HepG2 (cell line): Measurements from ENCODE around the gene TNKS1BP1. TPM values are rescaled to one million over a fixed set of nuclear protein-coding genes. Genes with fewer than 3 reads are reported as not detected.

Source experiments
- ATAC-seq: fragments of 200-7000 bp; cut with Tn5 transposase; 3 replicates; pipeline ENCODE4 v1.9.1; 2020; ENCODE audit warnings: mild to moderate bottlenecking, moderate library complexity
- BruUV-seq: library from RNA; stranded (reverse); fragments of 400-500 nt; replicated peaks from 2 replicates; lab custom pipeline; 2021; lab: Mats Ljungman, UMichigan
- CTCF ChIA-PET: fragments of 300-600 bp; formaldehyde crosslinking; extraction: SDS; loops from one replicate; lab custom pipeline; 2021; ENCODE audit warnings: low total read pairs, inconsistent platforms, low intra/inter-chr PET ratio; lab: Yijun Ruan, JAX
- POLR2A ChIA-PET: fragments of 350-600 bp; sonication (Branson Sonifier 250); formaldehyde crosslinking; loops from one replicate; lab custom pipeline; 2020; ENCODE audit warnings: antibody characterized with exemption, inconsistent platforms; lab: Yijun Ruan, JAX
- DNase-seq: peaks from one replicate; pipeline ENCODE4 v3.0.0-alpha.2; 2015; ENCODE audit warnings: low spot score
- FAIRE-seq: peaks from 3 replicates; lab custom pipeline; 2011; peaks lifted over from hg19 to GRCh38; lab: Jason Lieb, UNC
- H2AFZ ChIP-seq: one replicate; pipeline ENCODE4 v1.6.1; 2011; ENCODE audit warnings: low read length, inconsistent platforms
- H3K27ac ChIP-seq: fragments of 300-600 bp; 3 replicates; pipeline ENCODE4 v1.8.0; 2011; ENCODE audit warnings: mixed run types, mild to moderate bottlenecking, mixed read lengths, low read length, inconsistent platforms; ENCODE audit not compliant: insufficient read depth; ENCODE audit errors: extremely low read length
- H3K27me3 ChIP-seq, 2 experiments: fragments of 200-600 bp in 1 of 2; 2 replicates in 1 of 2; 3 replicates in 1 of 2; pipeline versions ENCODE4 v1.6.0 to v1.8.0; 2011; ENCODE audit warnings: low read length in 2 of 2, mild to moderate bottlenecking in 2 of 2, moderate library complexity in 2 of 2, inconsistent platforms in 1 of 2; ENCODE audit not compliant: insufficient read depth in 2 of 2, control insufficient read depth in 1 of 2
- H3K36me3 ChIP-seq, 2 experiments: fragments of 200-600 bp in 1 of 2; replicated peaks in 1 of 2; 2 replicates in 1 of 2; 3 replicates in 1 of 2; pipeline versions ENCODE4 v1.5.1 to v1.8.0; 2011; ENCODE audit warnings: low read length in 2 of 2, inconsistent platforms in 1 of 2; ENCODE audit not compliant: insufficient read depth in 2 of 2, control insufficient read depth in 1 of 2
- H3K4me1 ChIP-seq: 2 replicates; pipeline ENCODE4 v1.5.1; 2012; ENCODE audit warnings: low read length, inconsistent platforms; ENCODE audit not compliant: insufficient read depth
- H3K4me2 ChIP-seq: 2 replicates; pipeline ENCODE4 v1.6.0; 2011; ENCODE audit warnings: low read depth, low read length, inconsistent platforms
- H3K4me3 ChIP-seq, 3 experiments: fragments of 200-600 bp in 1 of 3; sonication (generic), shearing (Covaris generic) in 1 of 3; replicated peaks in 1 of 3; 2 replicates each; pipeline ENCODE4 v1.5.1; 2011 to 2016; ENCODE audit warnings: low read length in 3 of 3, inconsistent platforms in 2 of 3, low read depth in 2 of 3, mild to moderate bottlenecking in 2 of 3, control low read depth in 1 of 3, mixed read lengths in 1 of 3; ENCODE audit not compliant: insufficient read depth in 1 of 3
- H3K79me2 ChIP-seq: one replicate; pipeline ENCODE4 v1.6.1; 2011; ENCODE audit warnings: low read length, inconsistent platforms; ENCODE audit not compliant: insufficient read depth
- H3K9ac ChIP-seq: 2 replicates; pipeline ENCODE4 v1.6.0; 2011; ENCODE audit warnings: mild to moderate bottlenecking, low read depth, low read length, inconsistent platforms; ENCODE audit not compliant: insufficient read depth
- H3K9me3 ChIP-seq: 2 replicates; pipeline ENCODE4 v1.5.1; 2012; ENCODE audit warnings: mild to moderate bottlenecking, low read length
- H4K20me1 ChIP-seq: 2 replicates; pipeline ENCODE4 v1.6.0; 2011; ENCODE audit warnings: inconsistent platforms, mild to moderate bottlenecking, low read length, moderate library complexity; ENCODE audit not compliant: insufficient read depth
- CAMTA2 ChIP-seq: sonication (generic); formaldehyde crosslinking; IDR thresholded peaks from 2 replicates; pipeline ENCODE4 v1.4.0; 2020; ENCODE audit warnings: mild to moderate bottlenecking, missing genetic modification reagents, borderline replicate concordance
- KAT2B ChIP-seq: fragments of 150-350 bp; IDR thresholded peaks from 2 replicates; pipeline ENCODE4 v1.6.1; 2014; ENCODE audit warnings: low read depth, low read length, borderline replicate concordance
- MBNL3 ChIP-seq: fragments of 250-450 bp; sonication (Bioruptor Pico); conservative IDR thresholded peaks from 2 replicates; pipeline ENCODE4 v1.8.0; 2022; ENCODE audit warnings: mild to moderate bottlenecking, inconsistent platforms
- PAWR ChIP-seq: sonication (generic); formaldehyde crosslinking; IDR thresholded peaks from 2 replicates; pipeline ENCODE4 v1.4.0; 2020; ENCODE audit warnings: missing genetic modification reagents, mild to moderate bottlenecking, borderline replicate concordance
- SRF ChIP-seq: IDR thresholded peaks from 2 replicates; pipeline ENCODE4 v1.6.1; 2011; ENCODE audit warnings: mild to moderate bottlenecking, low read depth, low read length, moderate library complexity
- STAG1 ChIP-seq: sonication (generic); formaldehyde crosslinking; IDR thresholded peaks from 2 replicates; pipeline ENCODE4 v1.4.0; 2020; ENCODE audit warnings: missing genetic modification reagents
- U2AF1 ChIP-seq: fragments of 200-400 bp; formaldehyde crosslinking; optimal IDR thresholded peaks from 2 replicates; pipeline ENCODE3; 2017; ENCODE audit warnings: mild to moderate bottlenecking, low read depth, low read length
- WIZ ChIP-seq: sonication (generic); formaldehyde crosslinking; IDR thresholded peaks from 2 replicates; pipeline ENCODE4 v1.5.1; 2020; ENCODE audit warnings: mild to moderate bottlenecking, missing genetic modification reagents
- ZNF12 ChIP-seq: sonication (generic); formaldehyde crosslinking; IDR thresholded peaks from 2 replicates; pipeline ENCODE4 v1.5.0; 2020; ENCODE audit warnings: missing genetic modification reagents
- ZNF7 ChIP-seq: IDR thresholded peaks from 2 replicates; pipeline ENCODE4 v1.6.1; 2016; ENCODE audit warnings: missing biosample characterization, missing genetic modification reagents
- ZSCAN9 ChIP-seq: IDR thresholded peaks from 2 replicates; pipeline ENCODE4 v1.6.1; 2016; ENCODE audit warnings: borderline replicate concordance
- WGBS: methylation state at CpG from one replicate; pipeline ENCODE4 v1.1.6; 2017; ENCODE audit warnings: low lambda C conversion rate; 5-methylcytosine and 5-hydroxymethylcytosine counted together
- in situ Hi-C: cut with HindIII; loops from 2 replicates; pipeline ENCODE4 v1.10.0; 2017; ENCODE audit warnings: low pct_unique_long_range_greater_than_20kb; ENCODE audit not compliant: extremely low pct_ligation_motif_present
- intact Hi-C: fragments of 100-400 bp; cut with micrococcal nuclease; formaldehyde crosslinking; loops from one replicate; pipeline ENCODE4 v1.10.0; 2022; ENCODE audit not compliant: unreplicated experiment
- polyA plus RNA-seq, 8 experiments: library from polyadenylated mRNA; depleted of rRNA in 3 of 8; stranded (reverse) in 7 of 8; unstranded in 1 of 8; fragments of >200 nt; fragmentation: Illumina TruSeq in 4 of 8; extraction: Trizol in 4 of 8; gene quantifications; 2 replicates each; pipeline versions ENCODE4 v1.2.1 to v1.2.3, GENCODE V29; 2011 to 2016; ENCODE audit warnings: low read depth in 4 of 8, missing spikeins in 1 of 8, mixed read lengths in 1 of 8; ENCODE audit not compliant: insufficient read depth in 1 of 8
- total RNA-seq, 5 experiments: library from RNA; depleted of rRNA; stranded (reverse); fragments of >200 nt; fragmentation: Illumina TruSeq; extraction: Trizol; gene quantifications; 2 replicates each; pipeline ENCODE4 v1.2.3, GENCODE V29; 2016; ENCODE audit warnings: low read depth in 1 of 5
- TF ChIP-seq, protein P1 (sequence below): sonication (generic); formaldehyde crosslinking; IDR thresholded peaks from 2 replicates; pipeline ENCODE4 v1.8.1; 2023; ENCODE audit warnings: mild to moderate bottlenecking, missing genetic modification reagents, borderline replicate concordance
- TF ChIP-seq, protein P2 (sequence below): sonication (generic); formaldehyde crosslinking; IDR thresholded peaks from 2 replicates; pipeline ENCODE4 v1.8.0; 2022; ENCODE audit warnings: mild to moderate bottlenecking, missing genetic modification reagents, borderline replicate concordance

Gene TNKS1BP1
- total and polyA plus RNA-seq, 2 of the 13 experiments (the other 11 are each of a cell fraction or from before 2014, with no cell fraction given): 13.7 to 15.0 TPM

DNA sequence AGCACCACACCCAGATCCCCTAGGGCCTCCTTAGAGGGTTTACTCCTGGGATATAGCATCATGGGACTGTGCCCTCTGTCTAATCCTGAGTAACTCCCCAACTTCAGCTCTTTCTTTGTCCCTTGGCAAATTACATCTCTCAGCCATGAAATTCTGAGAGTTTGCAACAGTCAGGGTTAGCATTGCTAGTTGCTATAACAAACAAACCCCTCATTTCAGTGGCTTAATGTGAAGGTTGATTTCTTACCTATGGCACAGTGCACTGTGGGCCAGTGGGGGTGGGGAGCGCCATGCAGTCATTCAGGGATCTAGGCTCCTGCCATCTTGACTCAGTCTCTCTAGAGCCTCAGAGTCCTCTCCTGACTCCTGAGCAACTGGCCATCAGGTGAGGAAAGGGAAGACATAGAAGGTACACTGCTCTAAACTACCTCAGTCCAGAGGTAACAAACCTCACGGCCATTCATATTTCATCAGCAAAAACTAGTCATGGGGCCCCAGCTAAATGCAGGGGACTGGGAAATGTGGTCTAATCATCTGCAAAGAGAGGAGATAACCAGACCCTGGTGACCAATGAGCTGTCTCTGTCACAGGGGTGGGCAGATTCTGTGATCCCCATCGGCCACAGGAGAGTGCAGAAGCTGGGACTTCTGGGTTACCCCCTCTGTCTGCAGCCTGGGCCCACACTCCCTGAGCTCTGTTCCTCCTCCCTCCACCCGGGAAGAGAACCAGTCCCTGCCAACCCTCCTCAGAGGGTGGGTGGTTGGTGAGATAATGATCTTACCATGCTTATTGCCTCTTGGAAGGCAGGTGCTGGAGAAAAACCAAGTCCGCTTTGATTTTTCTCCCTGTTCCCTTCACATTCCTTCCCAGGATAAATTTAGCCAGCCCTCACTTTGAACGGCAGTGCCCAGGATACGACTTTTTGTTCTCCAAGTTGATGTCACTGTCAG lies 38.7 kb upstream of the TNKS1BP1 start:
- H3K79me2 ChIP-seq: no peaks in the 10 kb centered on the region
- ChIA-PET POLR2A (no interaction called here), CTCF (no interaction called here)
- FAIRE-seq: no peak
- no peak overlapping the region for H3K27ac ChIP-seq
- no peak for DNase-seq
- peaks cover 15% of the 10 kb centered on the region for H3K4me1 ChIP-seq
- no peak overlapping the region for H3K4me2 ChIP-seq
- WGBS: 28% methylated on average over 6 of the region's 7 CpGs
- no peak overlapping the region for H3K4me3 ChIP-seq
- no peaks in the 10 kb centered on the region for H3K9me3 ChIP-seq
- intact Hi-C loops (no loop called here), in situ Hi-C loops (no loop called here)
- no peaks in the 10 kb centered on the region for H4K20me1 ChIP-seq
- H3K27me3 ChIP-seq: peaks cover 0 to 19% of the 10 kb centered on the region in 2 experiments; a peak in 2 of 5 replicates
- H3K9ac ChIP-seq: no peak overlapping the region
- no peaks in the 10 kb centered on the region for H3K36me3 ChIP-seq
- no peak for ATAC-seq
- no TSS peak for BruUV-seq
- no peak overlapping the region for H2AFZ ChIP-seq
- TF ChIP-seq U2AF1 (no peak), KAT2B (no peak), ZNF12 (CRISPR knock-in tag) (peak; percentile 93)

DNA sequence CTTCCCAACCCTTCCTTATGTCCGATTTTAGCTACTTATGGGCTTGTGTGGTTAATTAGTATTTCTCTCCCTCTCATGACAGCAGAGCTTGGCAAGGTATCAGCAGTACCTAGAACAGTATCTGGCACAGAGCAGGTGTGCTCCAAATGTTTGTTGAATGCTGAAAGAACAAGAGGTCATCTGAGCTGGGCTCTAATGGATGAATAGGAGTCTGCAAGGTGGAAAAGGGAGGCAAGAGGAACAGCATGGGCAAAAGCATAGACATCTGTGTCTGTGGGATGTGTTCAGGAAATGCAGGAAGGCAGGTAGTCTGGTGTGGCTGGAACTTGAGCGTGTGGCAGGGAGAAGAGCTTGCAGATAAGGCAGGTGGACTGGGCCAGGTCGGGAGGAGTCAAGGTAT lies 37.2 kb upstream of the TNKS1BP1 start:
- no peak for ATAC-seq
- ChIA-PET CTCF (no interaction called here), POLR2A (no interaction called here)
- no peak overlapping the region for H2AFZ ChIP-seq
- DNase-seq: no peak
- TF ChIP-seq ZSCAN9 (no peak), MBNL3 (no peak), WIZ (CRISPR knock-in tag) (no peak), PAWR (no peak), STAG1 (CRISPR knock-in tag) (no peak), CAMTA2 (CRISPR knock-in tag) (no peak), SRF (no peak), ZNF7 (CRISPR knock-in tag) (no peak)
- TF ChIP-seq, protein P1, sequence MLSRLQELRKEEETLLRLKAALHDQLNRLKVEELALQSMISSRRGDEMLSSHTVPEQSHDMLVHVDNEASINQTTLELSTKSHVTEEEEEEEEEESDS: no peak
- TF ChIP-seq, protein P2, sequence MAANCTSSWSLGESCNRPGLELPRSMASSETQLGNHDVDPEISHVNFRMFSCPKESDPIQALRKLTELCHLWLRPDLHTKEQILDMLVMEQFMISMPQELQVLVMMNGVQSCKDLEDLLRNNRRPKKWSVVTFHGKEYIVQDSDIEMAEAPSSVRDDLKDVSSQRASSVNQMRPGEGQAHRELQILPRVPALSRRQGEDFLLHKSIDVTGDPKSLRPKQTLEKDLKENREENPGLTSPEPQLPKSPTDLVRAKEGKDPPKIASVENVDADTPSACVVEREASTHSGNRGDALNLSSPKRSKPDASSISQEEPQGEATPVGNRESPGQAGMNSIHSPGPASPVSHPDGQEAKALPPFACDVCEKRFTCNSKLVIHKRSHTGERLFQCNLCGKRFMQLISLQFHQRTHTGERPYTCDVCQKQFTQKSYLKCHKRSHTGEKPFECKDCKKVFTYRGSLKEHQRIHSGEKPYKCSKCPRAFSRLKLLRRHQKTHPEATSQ: no peak
- H3K79me2 ChIP-seq: no peaks in the 10 kb centered on the region
- intact Hi-C loops (no loop called here), in situ Hi-C loops (no loop called here)
- whole genome bisulfite sequencing: 20% methylated on average over 3 of the region's 3 CpGs
- H3K4me2 ChIP-seq: no peak overlapping the region
- FAIRE-seq: no peak
- no peaks in the 10 kb centered on the region for H3K9me3 ChIP-seq
- H3K36me3 ChIP-seq: no peaks in the 10 kb centered on the region
- H3K4me1 ChIP-seq: peaks cover 15% of the 10 kb centered on the region
- no peak overlapping the region for H3K9ac ChIP-seq
- H3K27me3 ChIP-seq: peaks cover 0 to 14% of the 10 kb centered on the region in 2 experiments; a peak in 2 of 5 replicates
- H4K20me1 ChIP-seq: no peaks in the 10 kb centered on the region
- H3K27ac ChIP-seq: no peak overlapping the region
- H3K4me3 ChIP-seq: no peak overlapping the region
- no TSS peak for BruUV-seq
